HG02943 (cell line): ENCODE data around the gene GRK4.
"Not testable (repeated sequence)": the region's sequence is repeated elsewhere in the genome, so short reads cannot be mapped to it uniquely, and the experiment has no call there.

ENCODE experiments used
- ATAC-seq: cut with Tn5 transposase; IDR thresholded peaks from one replicate; pipeline ENCODE4 v1.9.1; 2021; ENCODE audit warnings: mild to moderate bottlenecking, low read depth, moderate library complexity; ENCODE audit not compliant: unreplicated experiment

The GRK4 gene

GRCh38 chr4:3034231-3034630, 70.9 kb downstream of the GRK4 start:
- ATAC-seq: no peak

- ATAC-seq: no peak
Observed at GRCh38 chr4:3035249-3035648, 71.9 kb downstream of the GRK4 start.

- ATAC-seq: no peak
Observed at GRCh38 chr4:3035674-3036073, 72.3 kb downstream of the GRK4 start.

GRCh38 chr4:3036131-3036952, 73.0 kb downstream of the GRK4 start:
- ATAC-seq: no peak

GRCh38 chr4:3037957-3038461, 74.6 kb downstream of the GRK4 start:
- ATAC-seq: no peak

GRCh38 chr4:3039706-3040366, 76.5 kb downstream of the GRK4 start:
- ATAC-seq: no peak

GRCh38 chr4:3040452-3041191, 77.3 kb downstream of the GRK4 start:
- ATAC-seq: no peak

- ATAC-seq: no peak
Observed at GRCh38 chr4:3041192-3042142, 78.1 kb downstream of the GRK4 start.

GRCh38 chr4:3042226-3042625, 78.9 kb downstream of the GRK4 start:
- ATAC-seq: no peak

GRCh38 chr4:3043282-3044020, 80.1 kb downstream of the GRK4 start:
- no peak for ATAC-seq

GRCh38 chr4:3044870-3045819, 81.8 kb downstream of the GRK4 start:
- no peak for ATAC-seq

GRCh38 chr4:3046162-3046561, 82.8 kb downstream of the GRK4 start:
- ATAC-seq: no peak

GRCh38 chr4:3046623-3047022, 83.3 kb downstream of the GRK4 start:
- ATAC-seq: no peak

- ATAC-seq: peak; percentile 87
Observed at GRCh38 chr4:3047464-3048286, 84.3 kb downstream of the GRK4 start.

- ATAC-seq: not testable (repeated sequence)
Observed at GRCh38 chr4:3051141-3051897, 87.9 kb downstream of the GRK4 start.

- ATAC-seq: no peak
Observed at GRCh38 chr4:3054169-3054759, 90.9 kb downstream of the GRK4 start.
